MM.1S (cell line): ENCODE data around the gene SLFN13.
"Not testable (repeated sequence)": the region's sequence is repeated elsewhere in the genome, so short reads cannot be mapped to it uniquely, and the experiment has no call there.

Experiments
- DNase-seq: peaks from one replicate; pipeline ENCODE4 v3.0.0-alpha.2; 2015
- H2AFZ ChIP-seq: fragments of 300-600 bp; sonication (generic); 2 replicates; pipeline ENCODE4 v1.6.0; 2016; ENCODE audit warnings: antibody characterized with exemption, low read length
- H3F3A ChIP-seq: fragments of 300-600 bp; sonication (generic); 2 replicates; pipeline ENCODE4 v1.6.1; 2016; ENCODE audit warnings: mild to moderate bottlenecking, antibody characterized with exemption, low read length, moderate library complexity, mixed read lengths; ENCODE audit not compliant: insufficient read depth
- H3K27ac ChIP-seq: fragments of 300-600 bp; sonication (generic); 2 replicates; pipeline ENCODE4 v1.5.1; 2016; ENCODE audit warnings: mild to moderate bottlenecking, low read length
- H3K27me3 ChIP-seq: fragments of 300-600 bp; sonication (generic); replicated peaks from 2 replicates; pipeline ENCODE4 v1.6.0; 2016; ENCODE audit warnings: low read length; ENCODE audit not compliant: insufficient read depth
- H3K36me3 ChIP-seq: fragments of 300-600 bp; sonication (generic); replicated peaks from 2 replicates; pipeline ENCODE4 v1.6.1; 2016; ENCODE audit warnings: mild to moderate bottlenecking, low read length, mixed read lengths; ENCODE audit not compliant: insufficient read depth
- H3K4me1 ChIP-seq: fragments of 300-600 bp; sonication (generic); 2 replicates; pipeline ENCODE4 v1.6.1; 2016; ENCODE audit warnings: low read length, mixed read lengths
- H3K4me2 ChIP-seq: fragments of 300-600 bp; sonication (generic); 2 replicates; pipeline ENCODE4 v1.6.0; 2016; ENCODE audit warnings: low read depth, low read length
- H3K4me3 ChIP-seq: fragments of 300-600 bp; sonication (generic); 2 replicates; pipeline ENCODE4 v1.5.1; 2016; ENCODE audit warnings: low read length, mixed read lengths
- H3K79me2 ChIP-seq: fragments of 300-600 bp; sonication (generic); 2 replicates; pipeline ENCODE4 v1.6.1; 2016; ENCODE audit warnings: mixed run types, low read length, mixed read lengths
- H3K9ac ChIP-seq: fragments of 300-600 bp; sonication (generic); 2 replicates; pipeline ENCODE4 v1.6.1; 2016; ENCODE audit warnings: low read length, mixed read lengths
- H3K9me2 ChIP-seq: fragments of 300-600 bp; sonication (generic); replicated peaks from 2 replicates; pipeline ENCODE4 v1.6.1; 2016; ENCODE audit warnings: mild to moderate bottlenecking, low read length, mixed read lengths; ENCODE audit not compliant: insufficient read depth
- H3K9me3 ChIP-seq: fragments of 300-600 bp; sonication (generic); replicated peaks from 2 replicates; pipeline ENCODE4 v1.6.1; 2016; ENCODE audit warnings: mild to moderate bottlenecking, low read length, mixed read lengths; ENCODE audit not compliant: insufficient read depth
- H4K20me1 ChIP-seq: fragments of 300-600 bp; sonication (generic); 2 replicates; pipeline ENCODE4 v1.6.1; 2016; ENCODE audit warnings: mild to moderate bottlenecking, low read length, moderate library complexity, mixed read lengths; ENCODE audit not compliant: insufficient read depth
- CTCF ChIP-seq: fragments of 300-600 bp; sonication (generic); IDR thresholded peaks from 2 replicates; pipeline ENCODE4 v1.5.1; 2016; ENCODE audit warnings: antibody characterized with exemption, low read length, mixed read lengths
- EZH2 ChIP-seq: fragments of 300-600 bp; sonication (generic); optimal IDR thresholded peaks from 2 replicates; pipeline ENCODE3; 2017; ENCODE audit warnings: low read depth, mild to moderate bottlenecking, antibody characterized with exemption, low read length, mixed read lengths
- EZH2phosphoT487 ChIP-seq: fragments of 300-600 bp; sonication (generic); IDR thresholded peaks from 2 replicates; pipeline ENCODE4 v1.6.1; 2018; ENCODE audit warnings: antibody characterized with exemption, low read length

SLFN13 gene

GRCh38 chr17:35404360-35404759, 44.2 kb downstream of the SLFN13 start:
- Histone ChIP-seq H4K20me1 (no peaks in the 10 kb centered on the region), H2AFZ (no peak overlapping the region), H3K4me3 (no peak overlapping the region), H3K9me2 (no peaks in the 10 kb centered on the region), H3K27ac (no peak overlapping the region), H3K9me3 (no peaks in the 10 kb centered on the region), H3K36me3 (no peaks in the 10 kb centered on the region), H3K4me2 (no peak overlapping the region), H3K9ac (no peak overlapping the region), H3K4me1 (no peaks in the 10 kb centered on the region), H3K79me2 (no peaks in the 10 kb centered on the region), H3K27me3 (no peaks in the 10 kb centered on the region), H3F3A (no peaks in the 10 kb centered on the region)
- no peak for DNase-seq
- TF ChIP-seq CTCF (no peak), EZH2 (no peak), EZH2phosphoT487 (no peak)

- H3K27me3 ChIP-seq, result not testable (repeated sequence)
These were observed 54.8 kb downstream of the SLFN13 start for GRCh38 chr17:35393783-35394182.

GRCh38 chr17:35390663-35391062, 57.9 kb downstream of the SLFN13 start:
- no peak for TF ChIP-seq EZH2
- no peak for TF ChIP-seq CTCF
- no peak for TF ChIP-seq EZH2phosphoT487
- Histone ChIP-seq H3K4me1 (peaks cover 3% of the 10 kb centered on the region; the same call in 1 of the 2 replicates), H3K36me3 (no peaks in the 10 kb centered on the region), H3K79me2 (no peaks in the 10 kb centered on the region), H3K4me3 (no peak overlapping the region), H3K27me3 (no peaks in the 10 kb centered on the region), H3K9me3 (no peaks in the 10 kb centered on the region), H3K9me2 (no peaks in the 10 kb centered on the region), H2AFZ (no peak overlapping the region), H3K4me2 (no peak overlapping the region), H3F3A (no peaks in the 10 kb centered on the region), H4K20me1 (no peaks in the 10 kb centered on the region), H3K9ac (no peak overlapping the region), H3K27ac (no peak overlapping the region)
- DNase-seq, result no peak

More at GRCh38 chr17:35393783-35394182, 54.8 kb downstream of the SLFN13 start:
- H3K79me2 ChIP-seq, DNase-seq, H3K9me2 ChIP-seq, H3K4me3 ChIP-seq, H3K27ac ChIP-seq, H3K4me1 ChIP-seq, H4K20me1 ChIP-seq, H3F3A ChIP-seq, H3K36me3 ChIP-seq, H3K9me3 ChIP-seq, H3K4me2 ChIP-seq, H2AFZ ChIP-seq, H3K9ac ChIP-seq: not testable (repeated sequence)

GRCh38 chr17:35390156-35390555, 58.4 kb downstream of the SLFN13 start:
- Histone ChIP-seq H3K27me3 (no peaks in the 10 kb centered on the region), H4K20me1 (no peaks in the 10 kb centered on the region), H3K27ac (no peak overlapping the region), H2AFZ (no peak overlapping the region), H3K79me2 (no peaks in the 10 kb centered on the region), H3K9me2 (no peaks in the 10 kb centered on the region), H3K9me3 (no peaks in the 10 kb centered on the region), H3K4me3 (no peak overlapping the region), H3K9ac (no peak overlapping the region), H3K4me2 (no peak overlapping the region), H3F3A (no peaks in the 10 kb centered on the region), H3K4me1 (peaks cover 3% of the 10 kb centered on the region; the same call in 1 of the 2 replicates), H3K36me3 (no peaks in the 10 kb centered on the region)
- no peak for TF ChIP-seq EZH2phosphoT487
- no peak for TF ChIP-seq EZH2
- no peak for TF ChIP-seq CTCF
- no peak for DNase-seq
